SK-N-SH (cell line): Measurements from ENCODE around the gene HOXB2.

Source experiments
- CHD2 ChIP-seq: fragments of 150-350 bp; IDR thresholded peaks from 2 replicates; pipeline ENCODE4 v1.6.1; 2018; ENCODE audit warnings: low read length; ENCODE audit not compliant: partially characterized antibody
- CTCF ChIP-seq: fragments of 200-600 bp; sonication (generic); IDR thresholded peaks from 2 replicates; pipeline ENCODE4 v1.6.1; 2017; ENCODE audit warnings: antibody characterized with exemption, mild to moderate bottlenecking, moderate library complexity
- FOXJ3 ChIP-seq: sonication (generic); formaldehyde crosslinking; IDR thresholded peaks from 2 replicates; pipeline ENCODE4 v1.5.1; 2020; ENCODE audit warnings: mild to moderate bottlenecking, missing genetic modification reagents
- FOXM1 ChIP-seq: IDR thresholded peaks from 2 replicates; pipeline ENCODE4 v1.4.0; 2012; ENCODE audit warnings: low read depth, mild to moderate bottlenecking
- GABPA ChIP-seq: IDR thresholded peaks from 2 replicates; pipeline ENCODE4 v1.4.0; 2012; ENCODE audit warnings: low read depth, mild to moderate bottlenecking
- JUND ChIP-seq: IDR thresholded peaks from 2 replicates; pipeline ENCODE4 v1.4.0; 2012
- MAX ChIP-seq: IDR thresholded peaks from 2 replicates; pipeline ENCODE4 v1.4.0; 2012; ENCODE audit warnings: low read depth
- NRF1 ChIP-seq: IDR thresholded peaks from 2 replicates; pipeline ENCODE4 v1.6.1; 2012; ENCODE audit warnings: low read depth, mild to moderate bottlenecking, low read length
- PBX3 ChIP-seq: IDR thresholded peaks from 2 replicates; pipeline ENCODE4; 2012
- POLR2AphosphoS5 ChIP-seq: IDR thresholded peaks from 2 replicates; pipeline ENCODE4 v1.6.1; 2012; ENCODE audit warnings: low read depth, low read length
- RFX5 ChIP-seq: IDR thresholded peaks from 2 replicates; pipeline ENCODE4 v1.6.1; 2012; ENCODE audit warnings: mild to moderate bottlenecking, improper control_type of control experiment, low read length
- USF2 ChIP-seq: fragments of 150-350 bp; IDR thresholded peaks from 2 replicates; pipeline ENCODE4 v1.6.1; 2017; ENCODE audit warnings: antibody characterized with exemption, low read length, low read depth, borderline replicate concordance
- TF ChIP-seq, protein P1 (sequence below): IDR thresholded peaks from 2 replicates; pipeline ENCODE4 v1.6.1; 2012; ENCODE audit warnings: mild to moderate bottlenecking, low read depth, low read length, moderate library complexity

DNA sequence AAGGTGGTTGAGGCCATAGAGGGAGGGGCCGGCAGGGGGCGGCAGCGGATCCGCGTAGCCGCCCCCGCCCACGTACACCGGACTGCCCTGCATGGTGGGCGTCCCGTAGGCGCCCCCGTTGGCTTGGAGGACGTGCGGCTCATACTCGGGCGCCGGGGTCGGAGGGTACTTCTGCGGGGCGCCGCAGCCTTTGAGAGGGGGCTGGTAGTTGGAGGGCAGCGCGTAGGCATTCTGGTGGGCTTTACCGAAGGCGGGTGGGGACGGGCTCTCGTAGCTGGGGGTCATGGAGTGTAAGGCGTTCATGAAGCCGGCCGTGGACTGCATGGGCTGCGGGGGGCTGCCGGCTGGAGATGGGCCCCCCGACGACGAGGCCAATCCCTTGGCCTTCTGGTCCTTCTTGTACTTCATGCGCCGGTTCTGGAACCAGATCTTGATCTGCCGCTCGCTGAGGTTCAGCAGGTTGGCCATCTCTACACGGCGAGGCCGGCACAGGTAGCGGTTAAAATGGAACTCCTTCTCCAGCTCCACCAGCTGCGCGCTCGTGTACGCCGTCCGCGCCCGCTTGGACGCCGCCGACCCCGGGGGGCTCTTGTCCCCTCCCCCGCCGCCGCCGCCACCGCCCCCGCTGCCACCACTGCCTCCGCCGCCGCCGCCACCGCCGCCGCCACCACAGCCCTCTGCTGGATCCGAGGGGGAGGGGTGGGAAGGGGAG lies 5.7 kb upstream of the HOXB2 start:
- TF ChIP-seq, protein P1, sequence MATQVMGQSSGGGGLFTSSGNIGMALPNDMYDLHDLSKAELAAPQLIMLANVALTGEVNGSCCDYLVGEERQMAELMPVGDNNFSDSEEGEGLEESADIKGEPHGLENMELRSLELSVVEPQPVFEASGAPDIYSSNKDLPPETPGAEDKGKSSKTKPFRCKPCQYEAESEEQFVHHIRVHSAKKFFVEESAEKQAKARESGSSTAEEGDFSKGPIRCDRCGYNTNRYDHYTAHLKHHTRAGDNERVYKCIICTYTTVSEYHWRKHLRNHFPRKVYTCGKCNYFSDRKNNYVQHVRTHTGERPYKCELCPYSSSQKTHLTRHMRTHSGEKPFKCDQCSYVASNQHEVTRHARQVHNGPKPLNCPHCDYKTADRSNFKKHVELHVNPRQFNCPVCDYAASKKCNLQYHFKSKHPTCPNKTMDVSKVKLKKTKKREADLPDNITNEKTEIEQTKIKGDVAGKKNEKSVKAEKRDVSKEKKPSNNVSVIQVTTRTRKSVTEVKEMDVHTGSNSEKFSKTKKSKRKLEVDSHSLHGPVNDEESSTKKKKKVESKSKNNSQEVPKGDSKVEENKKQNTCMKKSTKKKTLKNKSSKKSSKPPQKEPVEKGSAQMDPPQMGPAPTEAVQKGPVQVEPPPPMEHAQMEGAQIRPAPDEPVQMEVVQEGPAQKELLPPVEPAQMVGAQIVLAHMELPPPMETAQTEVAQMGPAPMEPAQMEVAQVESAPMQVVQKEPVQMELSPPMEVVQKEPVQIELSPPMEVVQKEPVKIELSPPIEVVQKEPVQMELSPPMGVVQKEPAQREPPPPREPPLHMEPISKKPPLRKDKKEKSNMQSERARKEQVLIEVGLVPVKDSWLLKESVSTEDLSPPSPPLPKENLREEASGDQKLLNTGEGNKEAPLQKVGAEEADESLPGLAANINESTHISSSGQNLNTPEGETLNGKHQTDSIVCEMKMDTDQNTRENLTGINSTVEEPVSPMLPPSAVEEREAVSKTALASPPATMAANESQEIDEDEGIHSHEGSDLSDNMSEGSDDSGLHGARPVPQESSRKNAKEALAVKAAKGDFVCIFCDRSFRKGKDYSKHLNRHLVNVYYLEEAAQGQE = no peak
- TF ChIP-seq CTCF (0 out of 2 replicates have a peak, but pooled peaks have one; percentile 24), JUND (no peak), PBX3 (no peak), NRF1 (no peak), MAX (no peak), CHD2 (no peak), RFX5 (no peak), POLR2AphosphoS5 (no peak), USF2 (no peak), FOXM1 (no peak), FOXJ3 (CRISPR knock-in tag) (no peak), GABPA (no peak)
